ENCODE measurements around the gene TMEM132D.

- TF ChIP-seq SIX5 (IDR thresholded peaks at IDR 0.05; ENCODE audit: low read depth, low read length) (no peak), CHD2 (IDR thresholded peaks at IDR 0.05; ENCODE audit: low read length) (no peak), POLR2A (IDR thresholded peaks at IDR 0.05; ENCODE audit: control extremely low read depth in 1 of 2, low read depth in 2 of 2, low read length in 2 of 2) (no peak), BCL11A (IDR thresholded peaks at IDR 0.05; ENCODE audit: low read depth in 2 of 2, low read length in 2 of 2) (no peak), HDAC6 (IDR thresholded peaks at IDR 0.05; ENCODE audit: low read depth, low read length) (no peak), JUND (IDR thresholded peaks at IDR 0.05; ENCODE audit: low read length) (no peak), TAF1 (IDR thresholded peaks at IDR 0.05; ENCODE audit: low read depth, low read length) (no peak), CTCF (IDR thresholded peaks at IDR 0.05; ENCODE audit: control extremely low read depth in 1 of 3, insufficient read depth in 1 of 3, low read depth in 1 of 3, low read length in 3 of 3) (no peak), RAD21 (IDR thresholded peaks at IDR 0.05 in 1 of 2, conservative IDR thresholded peaks at IDR 0.05 in 1 of 2; ENCODE audit: low read depth in 2 of 2, low read length in 2 of 2) (no peak), GABPA (IDR thresholded peaks at IDR 0.05; ENCODE audit: borderline replicate concordance, insufficient read depth, low read length) (no peak), BRCA1 (IDR thresholded peaks at IDR 0.05; ENCODE audit: low read depth, low read length) (no peak), POLR2AphosphoS5 (IDR thresholded peaks at IDR 0.05; ENCODE audit: low read depth, low read length) (no peak), EZH2 (IDR thresholded peaks at IDR 0.05; ENCODE audit: low read depth, low read length, severe bottlenecking) (no peak)
Measured at GRCh38 chr12:129080391-129080790, 823.4 kb downstream of the TMEM132D start.

Measured in H1 (cell line).